DOHH2 (cell line): Measurements from ENCODE around the gene ZNF502.

Experiments used
- H3F3A ChIP-seq: fragments of 200-600 bp; sonication (generic), shearing (Covaris generic); 2 replicates; pipeline ENCODE4 v1.6.0; 2016; ENCODE audit warnings: antibody characterized with exemption, mild to moderate bottlenecking; ENCODE audit not compliant: control insufficient read depth, insufficient read depth
- H3K27ac ChIP-seq: fragments of 200-600 bp; sonication (generic); 2 replicates; pipeline ENCODE4 v1.5.1; 2014; ENCODE audit warnings: low read depth, mild to moderate bottlenecking, low read length, moderate library complexity
- H3K27me3 ChIP-seq: fragments of 200-600 bp; sonication (generic); 2 replicates; pipeline ENCODE4 v1.6.1; 2014; ENCODE audit warnings: mild to moderate bottlenecking, low read length, mixed read lengths; ENCODE audit not compliant: control insufficient read depth
- H3K36me3 ChIP-seq: fragments of 200-600 bp; sonication (generic); 2 replicates; pipeline ENCODE4 v1.6.1; 2014; ENCODE audit warnings: mild to moderate bottlenecking, low read length, moderate library complexity, mixed read lengths; ENCODE audit not compliant: control insufficient read depth
- H3K4me1 ChIP-seq: fragments of 200-600 bp; sonication (generic); 2 replicates; pipeline ENCODE4 v1.6.1; 2014; ENCODE audit warnings: mild to moderate bottlenecking, low read length, mixed read lengths; ENCODE audit not compliant: control insufficient read depth
- H3K4me2 ChIP-seq: fragments of 200-600 bp; sonication (generic); 2 replicates; pipeline ENCODE4 v1.6.0; 2014; ENCODE audit warnings: mild to moderate bottlenecking, low read length, moderate library complexity
- H3K4me3 ChIP-seq: fragments of 200-600 bp; sonication (generic); 2 replicates; pipeline ENCODE4 v1.5.1; 2014; ENCODE audit warnings: mild to moderate bottlenecking, low read length, mixed read lengths
- H3K79me2 ChIP-seq: fragments of 200-600 bp; sonication (generic); 2 replicates; pipeline ENCODE4 v1.6.1; 2014; ENCODE audit warnings: mild to moderate bottlenecking, low read length, mixed read lengths; ENCODE audit not compliant: control insufficient read depth
- H3K9me2 ChIP-seq: fragments of 200-600 bp; sonication (generic); replicated peaks from 2 replicates; pipeline ENCODE4 v1.6.1; 2014; ENCODE audit warnings: mild to moderate bottlenecking, low read length, mixed read lengths; ENCODE audit not compliant: control insufficient read depth
- H3K9me3 ChIP-seq: fragments of 200-600 bp; sonication (generic); 2 replicates; pipeline ENCODE4 v1.6.1; 2014; ENCODE audit warnings: antibody characterized with exemption, low read length, mixed read lengths; ENCODE audit not compliant: control insufficient read depth, insufficient read depth
- H4K20me1 ChIP-seq: fragments of 200-600 bp; sonication (generic); 2 replicates; pipeline ENCODE4 v1.6.0; 2014; ENCODE audit warnings: low read depth, mild to moderate bottlenecking, antibody characterized with exemption, low read length, moderate library complexity; ENCODE audit not compliant: control insufficient read depth, insufficient read depth
- CTCF ChIP-seq: fragments of 200-600 bp; sonication (generic); IDR thresholded peaks from one replicate; pipeline ENCODE4 v1.5.1; 2014; ENCODE audit warnings: antibody characterized with exemption, mild to moderate bottlenecking, low read depth, low read length; ENCODE audit not compliant: poor library complexity, severe bottlenecking
- EZH2phosphoT487 ChIP-seq: fragments of 200-600 bp; sonication (generic); IDR thresholded peaks from 2 replicates; pipeline ENCODE4 v1.6.1; 2017; ENCODE audit warnings: borderline replicate concordance, mild to moderate bottlenecking, antibody characterized with exemption, low read length, moderate library complexity, mixed read lengths

The ZNF502 gene

GRCh38 chr3:44687898-44688297, 24.6 kb upstream of the ZNF502 start:
- Histone ChIP-seq H3F3A (no peaks in the 10 kb centered on the region), H3K79me2 (no peaks in the 10 kb centered on the region), H3K4me3 (no peak overlapping the region), H3K4me1 (0 out of 2 replicates have a peak, but pooled peaks cover 3% of the 10 kb centered on the region), H3K27ac (no peak overlapping the region), H3K36me3 (no peaks in the 10 kb centered on the region), H3K9me2 (no peaks in the 10 kb centered on the region), H3K27me3 (no peaks in the 10 kb centered on the region), H3K4me2 (no peak overlapping the region), H3K9me3 (peaks cover 5% of the 10 kb centered on the region; the same call in 1 of the 2 replicates), H4K20me1 (no peaks in the 10 kb centered on the region)
- TF ChIP-seq CTCF (no peak), EZH2phosphoT487 (no peak)

GRCh38 chr3:44721231-44722102, 9.0 kb downstream of the ZNF502 start:
- Histone ChIP-seq H3K4me1 (no peaks in the 10 kb centered on the region), H3K27ac (no peak overlapping the region), H3K9me2 (no peaks in the 10 kb centered on the region), H3K4me2 (no peak overlapping the region), H3K36me3 (no peaks in the 10 kb centered on the region), H4K20me1 (no peaks in the 10 kb centered on the region), H3F3A (no peaks in the 10 kb centered on the region), H3K27me3 (no peaks in the 10 kb centered on the region), H3K79me2 (no peaks in the 10 kb centered on the region), H3K9me3 (peaks cover 43% of the 10 kb centered on the region), H3K4me3 (no peak overlapping the region)
- no peak for TF ChIP-seq CTCF
- no peak for TF ChIP-seq EZH2phosphoT487

GRCh38 chr3:44722103-44722401, 9.6 kb downstream of the ZNF502 start:
- TF ChIP-seq EZH2phosphoT487, result no peak
- no peak for TF ChIP-seq CTCF
- no peaks in the 10 kb centered on the region for H3K4me1 ChIP-seq
- no peaks in the 10 kb centered on the region for H4K20me1 ChIP-seq
- peaks cover 43% of the 10 kb centered on the region for H3K9me3 ChIP-seq
- H3K4me3 ChIP-seq, result no peak overlapping the region
- H3K27ac ChIP-seq, result no peak overlapping the region
- H3K4me2 ChIP-seq, result no peak overlapping the region
- no peaks in the 10 kb centered on the region for H3F3A ChIP-seq
- H3K27me3 ChIP-seq, result no peaks in the 10 kb centered on the region
- no peaks in the 10 kb centered on the region for H3K36me3 ChIP-seq
- H3K9me2 ChIP-seq, result no peaks in the 10 kb centered on the region
- no peaks in the 10 kb centered on the region for H3K79me2 ChIP-seq
